ENCODE measurements around the gene CCDC24.

DNA sequence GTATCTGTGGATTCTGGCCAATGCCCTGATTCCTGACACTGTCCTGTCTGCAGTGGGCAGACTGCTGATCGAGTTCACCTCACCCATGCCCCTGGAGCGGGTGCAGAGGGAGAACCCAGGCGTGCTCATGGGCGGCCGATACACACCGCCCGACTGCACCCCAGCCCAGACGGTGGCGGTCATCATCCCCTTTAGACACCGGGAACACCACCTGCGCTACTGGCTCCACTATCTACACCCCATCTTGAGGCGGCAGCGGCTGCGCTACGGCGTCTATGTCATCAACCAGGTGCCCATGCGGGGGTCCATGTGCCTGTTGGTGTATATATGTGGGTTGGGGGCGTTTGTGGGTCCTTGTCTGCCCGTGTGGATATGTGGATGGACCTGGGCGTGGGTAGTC is 9.8 kb upstream of the CCDC24 start:
- TF ChIP-seq, protein P1, sequence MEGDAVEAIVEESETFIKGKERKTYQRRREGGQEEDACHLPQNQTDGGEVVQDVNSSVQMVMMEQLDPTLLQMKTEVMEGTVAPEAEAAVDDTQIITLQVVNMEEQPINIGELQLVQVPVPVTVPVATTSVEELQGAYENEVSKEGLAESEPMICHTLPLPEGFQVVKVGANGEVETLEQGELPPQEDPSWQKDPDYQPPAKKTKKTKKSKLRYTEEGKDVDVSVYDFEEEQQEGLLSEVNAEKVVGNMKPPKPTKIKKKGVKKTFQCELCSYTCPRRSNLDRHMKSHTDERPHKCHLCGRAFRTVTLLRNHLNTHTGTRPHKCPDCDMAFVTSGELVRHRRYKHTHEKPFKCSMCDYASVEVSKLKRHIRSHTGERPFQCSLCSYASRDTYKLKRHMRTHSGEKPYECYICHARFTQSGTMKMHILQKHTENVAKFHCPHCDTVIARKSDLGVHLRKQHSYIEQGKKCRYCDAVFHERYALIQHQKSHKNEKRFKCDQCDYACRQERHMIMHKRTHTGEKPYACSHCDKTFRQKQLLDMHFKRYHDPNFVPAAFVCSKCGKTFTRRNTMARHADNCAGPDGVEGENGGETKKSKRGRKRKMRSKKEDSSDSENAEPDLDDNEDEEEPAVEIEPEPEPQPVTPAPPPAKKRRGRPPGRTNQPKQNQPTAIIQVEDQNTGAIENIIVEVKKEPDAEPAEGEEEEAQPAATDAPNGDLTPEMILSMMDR (IDR thresholded peaks at IDR 0.05; ENCODE audit: extremely low read depth in 1 of 2, insufficient read depth in 1 of 2, low read depth in 1 of 2, low read length in 2 of 2), result no peak
- TF ChIP-seq POLR2A (IDR thresholded peaks at IDR 0.05; ENCODE audit: low read depth, low read length) (no peak), POLR2AphosphoS5 (IDR thresholded peaks at IDR 0.05; ENCODE audit: insufficient read depth, low read depth, low read length) (no peak), GATA2 (IDR thresholded peaks at IDR 0.05; ENCODE audit: insufficient read depth, insufficient read length, low read depth, low read length) (no peak), EZH2 (IDR thresholded peaks at IDR 0.05; ENCODE audit: borderline replicate concordance, low read depth, low read length, severe bottlenecking) (no peak), JUN (IDR thresholded peaks at IDR 0.05; ENCODE audit: borderline replicate concordance, insufficient read depth, insufficient read length, low read depth) (no peak)

Data from endothelial cell of umbilical vein (primary cell).